Esophagus squamous epithelium (tissue), 5 donors: ENCODE measurements around the gene ANP32A. TPM values are rescaled to one million over a fixed set of nuclear protein-coding genes. Genes with fewer than 3 reads are reported as not detected.

ENCODE experiments used
- DNase-seq: peaks from one replicate; lab custom pipeline; 2025; lab: John Stamatoyannopoulos, UW
- H3K27ac ChIP-seq, 4 donors: fragments of 200-600 bp; sonication (generic); one replicate each; pipeline ENCODE4 v1.5.1; 2016 to 2019; ENCODE audit warnings: mild to moderate bottlenecking in 1 of 4
- H3K27me3 ChIP-seq, 4 donors: fragments of 200-600 bp; sonication (generic); 1 replicate in 3 of 4; 2 replicates in 1 of 4; pipeline versions ENCODE4 v1.5.1 to v1.6.0; 2017 to 2021; ENCODE audit warnings: antibody characterized with exemption in 1 of 4
- H3K36me3 ChIP-seq, 3 donors: fragments of 200-600 bp; sonication (generic); one replicate each; pipeline ENCODE4 v1.5.1; 2016 to 2019
- H3K4me1 ChIP-seq, 3 donors: fragments of 200-600 bp; sonication (generic); one replicate each; pipeline ENCODE4 v1.5.1; 2017 to 2019
- H3K4me3 ChIP-seq, 4 donors: fragments of 200-600 bp; sonication (generic); 1 replicate in 3 of 4; 2 replicates in 1 of 4; pipeline ENCODE4 v1.5.1; 2016 to 2019; ENCODE audit warnings: mild to moderate bottlenecking in 2 of 4, moderate library complexity in 1 of 4
- H3K9me3 ChIP-seq, 3 donors: fragments of 200-600 bp; sonication (generic); one replicate each; pipeline ENCODE4 v1.5.1; 2016 to 2019
- CTCF ChIP-seq, 6 experiments: fragments of 450-650 bp in 4 of 6; fragments of 200-600 bp in 2 of 6; sonication (generic) in 2 of 6; IDR thresholded peaks; one replicate each; pipeline ENCODE4 v1.5.1; 2016 to 2019; ENCODE audit warnings: antibody characterized with exemption in 6 of 6, mild to moderate bottlenecking in 4 of 6, moderate library complexity in 4 of 6
- POLR2A ChIP-seq, 4 donors: fragments of 450-650 bp; IDR thresholded peaks; one replicate each; pipeline ENCODE4 v1.6.1; 2017; ENCODE audit warnings: antibody characterized with exemption in 4 of 4, mild to moderate bottlenecking in 4 of 4, moderate library complexity in 3 of 4
- WGBS, 2 donors: methylation state at CpG; one replicate each; pipeline ENCODE4 v1.1.5; 2018; 5-methylcytosine and 5-hydroxymethylcytosine counted together
- intact Hi-C: fragments of 100-400 bp; cut with DNase I; formaldehyde crosslinking; loops from one replicate; pipeline ENCODE4 v1.15.0; 2022
- total RNA-seq, 4 donors: library from RNA; depleted of rRNA; stranded (reverse); fragments of >200 nt; gene quantifications; one replicate each; pipeline ENCODE4 v1.1.0, GENCODE V29; 2016
- donor health status: DM: yes; HTN: yes; CAD: no.

Gene ANP32A
- total RNA-seq, 4 donors from 2014 or later = 40.1 to 71.5 (median 43.8) TPM

- TF ChIP-seq POLR2A (IDR thresholded peaks at IDR 0.05) (no peak), CTCF (IDR thresholded peaks at IDR 0.05) (no peak)
- peaks cover 0 to 10% (median 6%) of the 10 kb centered on the region in 3 donors for H3K4me1 ChIP-seq
- H3K36me3 ChIP-seq = no peaks in the 10 kb centered on the region
- peaks cover 5 to 89% (median 19%) of the 10 kb centered on the region in 4 donors for H3K27me3 ChIP-seq
- no peak for DNase-seq
- H3K27ac ChIP-seq = no peak overlapping the region
- H3K9me3 ChIP-seq = peaks cover 0 to 7% (median 0%) of the 10 kb centered on the region in 3 donors
- H3K4me3 ChIP-seq = no peak overlapping the region
- intact Hi-C loops = no loop called here
- WGBS, 2 donors = 60 to 74% methylated on average over 1 of the region's 1 CpG
Observed at GRCh38 chr15:68842958-68843357, 22.3 kb upstream of the ANP32A start.

GRCh38 chr15:68834346-68834745 lies 13.7 kb upstream of the ANP32A start:
- Histone ChIP-seq H3K36me3 (no peaks in the 10 kb centered on the region), H3K4me1 (no peaks in the 10 kb centered on the region), H3K9me3 (peaks cover 0 to 25% (median 7%) of the 10 kb centered on the region in 3 donors), H3K27ac (no peak overlapping the region), H3K4me3 (no peak overlapping the region), H3K27me3 (peaks cover 0 to 68% (median 0%) of the 10 kb centered on the region in 4 donors)
- intact Hi-C loops = no loop called here
- no peak for TF ChIP-seq CTCF (IDR thresholded peaks at IDR 0.05)
- TF ChIP-seq POLR2A (IDR thresholded peaks at IDR 0.05) = no peak
- 65 to 78% methylated on average over 3 of the region's 3 CpGs for WGBS, 2 donors
- DNase-seq = no peak

- Histone ChIP-seq H3K27me3 (peaks cover 0 to 63% (median 0%) of the 10 kb centered on the region in 4 donors), H3K36me3 (no peaks in the 10 kb centered on the region), H3K9me3 (peaks cover 0 to 25% (median 7%) of the 10 kb centered on the region in 3 donors), H3K4me1 (no peaks in the 10 kb centered on the region), H3K4me3 (no peak overlapping the region), H3K27ac (no peak overlapping the region)
- 75 to 78% methylated on average over 6 to 10 of the region's 10 CpGs for WGBS, 2 donors
- intact Hi-C loops = no loop called here
- no peak for DNase-seq
- TF ChIP-seq POLR2A (IDR thresholded peaks at IDR 0.05) = no peak
- no peak for TF ChIP-seq CTCF (IDR thresholded peaks at IDR 0.05)
Observed at GRCh38 chr15:68833700-68834331, 13.1 kb upstream of the ANP32A start.

- Histone ChIP-seq H3K27ac (no peak overlapping the region), H3K9me3 (peaks cover 0 to 2% (median 0%) of the 10 kb centered on the region in 3 donors), H3K4me1 (no peaks in the 10 kb centered on the region), H3K36me3 (no peaks in the 10 kb centered on the region), H3K4me3 (no peak overlapping the region), H3K27me3 (peaks cover 0 to 34% (median 0%) of the 10 kb centered on the region in 4 donors)
- no peak for DNase-seq
- WGBS, 2 donors = 46 to 52% methylated on average over 3 of the region's 3 CpGs
- intact Hi-C loops = no loop called here
- no peak for TF ChIP-seq POLR2A (IDR thresholded peaks at IDR 0.05)
- TF ChIP-seq CTCF (IDR thresholded peaks at IDR 0.05) = no peak
Observed at GRCh38 chr15:68830141-68830785, 9.6 kb upstream of the ANP32A start.

- H3K27ac ChIP-seq = no peak overlapping the region
- no peak overlapping the region for H3K4me3 ChIP-seq
- intact Hi-C loops = no loop called here
- peaks cover 0 to 22% (median 0%) of the 10 kb centered on the region in 4 donors for H3K27me3 ChIP-seq
- no peaks in the 10 kb centered on the region for H3K4me1 ChIP-seq
- peak in 5 of 6 experiments; percentile 39 to 61 (median 48) for TF ChIP-seq CTCF (IDR thresholded peaks at IDR 0.05)
- TF ChIP-seq POLR2A (IDR thresholded peaks at IDR 0.05) = no peak
- no peaks in the 10 kb centered on the region for H3K36me3 ChIP-seq
- DNase-seq = no peak
- no peaks in the 10 kb centered on the region for H3K9me3 ChIP-seq
Observed at GRCh38 chr15:68829068-68829467, 8.4 kb upstream of the ANP32A start.
